Aorta (tissue), 5 donors: ENCODE results near the gene GMCL2. TPM values are rescaled to one million over a fixed set of nuclear protein-coding genes. Genes with fewer than 3 reads are reported as not detected.
A peak's percentile ranks its signal among the peaks of the same experiment; 100 is the strongest.

Experiments
- ATAC-seq: fragments of 200-7000 bp; cut with Tn5 transposase; one replicate; pipeline ENCODE4 v1.9.1; 2022; ENCODE audit warnings: moderate library complexity; ENCODE audit not compliant: low FRiP score
- DNase-seq, 2 donors: peaks; one replicate each; pipeline ENCODE4 v3.0.0-alpha.2; 2020
- H3K27ac ChIP-seq, 2 donors: one replicate each; pipeline ENCODE4 v1.5.1; 2013; ENCODE audit warnings: low read length in 2 of 2, mild to moderate bottlenecking in 2 of 2, moderate library complexity in 2 of 2, control low read depth in 1 of 2, inconsistent platforms in 1 of 2, low read depth in 1 of 2
- H3K27me3 ChIP-seq, 2 donors: one replicate each; pipeline ENCODE4 v1.6.1; 2013; ENCODE audit warnings: control low read depth in 1 of 2, low read length in 1 of 2, mild to moderate bottlenecking in 1 of 2, moderate library complexity in 1 of 2; ENCODE audit not compliant: insufficient read depth in 2 of 2, control insufficient read depth in 1 of 2
- H3K36me3 ChIP-seq, 2 donors: one replicate each; pipeline ENCODE4 v1.6.1; 2013; ENCODE audit warnings: control low read depth in 1 of 2, low read length in 1 of 2, mild to moderate bottlenecking in 1 of 2; ENCODE audit not compliant: insufficient read depth in 2 of 2, control insufficient read depth in 1 of 2
- H3K4me1 ChIP-seq, 2 donors: one replicate each; pipeline ENCODE4 v1.6.1; 2013; ENCODE audit warnings: low read length in 2 of 2, control low read depth in 1 of 2, mild to moderate bottlenecking in 1 of 2, moderate library complexity in 1 of 2; ENCODE audit not compliant: insufficient read depth in 2 of 2, control insufficient read depth in 1 of 2
- H3K4me3 ChIP-seq, 2 donors: one replicate each; pipeline ENCODE4 v1.5.1; 2013; ENCODE audit warnings: low read length in 2 of 2, control low read depth in 1 of 2, mild to moderate bottlenecking in 1 of 2
- H3K9me3 ChIP-seq: one replicate; pipeline ENCODE4 v1.6.1; 2013; ENCODE audit warnings: mild to moderate bottlenecking, low read length; ENCODE audit not compliant: control insufficient read depth
- WGBS, 2 donors: extraction: QIAGEN DNeasy Blood & Tissue Kit; methylation state at CpG; one replicate each; pipeline ENCODE4 v1.1.7; 2013; 5-methylcytosine and 5-hydroxymethylcytosine counted together
- intact Hi-C, 2 donors: fragments of 100-400 bp; cut with DNase I; formaldehyde crosslinking; loops; one replicate each; pipeline versions ENCODE4 v1.14.2 to v1.15.0; 2022
- polyA plus RNA-seq, 2 donors: library from polyadenylated mRNA; stranded (reverse); fragments of 200-250 nt; gene quantifications; one replicate each; pipeline ENCODE4 v1.2.3, GENCODE V29; 2013
- total RNA-seq, 2 donors: library from RNA; stranded (reverse); fragmentation: NEBNext Ultra II Directional; extraction: Animal tissue kit (Norgen Biotek cat#: 25700); gene quantifications; one replicate each; pipeline ENCODE4 v1.2.1, GENCODE V29; 2021
- donor health status: healthy with polysubstance abuse.
- donor health status: Bipolar disorder and iron deficiency.
- donor health status: DM: no; HTN: no; CAD: no.
- donor health status: DM: no; HTN: no; CAD: no.
- donor health status: DM: yes; HTN: yes; CAD: no.

The GMCL2 gene
- total and polyA plus RNA-seq, 4 donors = not detected

DNA sequence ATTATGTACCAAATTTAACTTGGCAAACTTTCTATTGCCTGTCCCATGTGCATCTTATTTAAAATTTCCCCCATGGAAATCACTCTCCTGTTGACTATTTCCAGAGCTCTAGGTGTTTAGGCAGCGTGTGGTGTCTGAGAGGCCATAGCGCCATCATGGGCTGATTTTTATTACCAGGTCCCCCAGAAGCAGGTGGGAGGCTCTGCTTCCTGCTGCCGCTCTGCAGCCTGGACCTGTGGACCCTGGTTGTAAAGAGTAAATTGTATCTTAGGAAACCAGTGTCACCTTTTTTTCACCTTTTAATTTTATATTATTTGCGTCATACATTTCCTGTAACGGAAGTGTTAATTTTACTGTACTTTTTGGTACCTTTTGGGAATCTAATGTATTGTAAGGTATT is 23.5 kb upstream of the GMCL2 start:
- DNase-seq (no peak), ATAC-seq (no peak)
- peaks cover 3 to 24% of the 10 kb centered on the region in 2 donors for H3K36me3 ChIP-seq
- H3K9me3 ChIP-seq = no peaks in the 10 kb centered on the region
- intact Hi-C loops = no loop called here
- 89 to 91% methylated on average over 5 of the region's 5 CpGs for WGBS, 2 donors
- H3K4me1 ChIP-seq = peaks cover 3 to 5% of the 10 kb centered on the region in 2 donors
- no peaks in the 10 kb centered on the region for H3K27me3 ChIP-seq
- no peak overlapping the region for H3K27ac ChIP-seq
- no peak overlapping the region for H3K4me3 ChIP-seq

DNA sequence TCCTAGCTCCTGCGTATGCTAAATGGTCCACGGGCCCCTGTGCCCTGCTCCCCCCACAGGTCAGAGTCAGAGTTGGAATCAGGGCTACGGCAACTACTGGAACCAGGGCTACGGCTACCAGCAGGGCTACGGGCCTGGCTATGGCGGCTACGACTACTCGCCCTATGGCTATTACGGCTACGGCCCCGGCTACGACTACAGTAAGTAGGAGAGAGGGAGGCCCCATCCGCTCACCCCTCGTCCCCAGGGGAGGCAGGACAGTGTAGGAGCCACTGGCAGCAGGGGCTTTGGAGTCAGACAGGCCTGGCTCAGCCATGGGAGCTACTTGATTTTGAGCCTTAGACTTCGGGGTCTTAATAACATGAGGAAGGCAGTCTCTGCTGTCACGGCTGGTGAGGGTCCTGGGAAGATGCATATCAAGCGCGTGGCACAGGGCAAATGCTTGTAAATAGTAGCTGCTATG is 22.9 kb upstream of the GMCL2 start:
- H3K27ac ChIP-seq = no peak overlapping the region
- intact Hi-C loops = no loop called here
- H3K4me3 ChIP-seq = no peak overlapping the region
- 88% methylated on average over 18 of the region's 18 CpGs for WGBS, 2 donors
- peaks cover 3 to 6% of the 10 kb centered on the region in 2 donors for H3K4me1 ChIP-seq
- DNase-seq (peak in 1 of 2 donors; percentile 73), ATAC-seq (no peak)
- H3K27me3 ChIP-seq = no peaks in the 10 kb centered on the region
- no peaks in the 10 kb centered on the region for H3K9me3 ChIP-seq
- peaks cover 3 to 24% of the 10 kb centered on the region in 2 donors for H3K36me3 ChIP-seq

DNA sequence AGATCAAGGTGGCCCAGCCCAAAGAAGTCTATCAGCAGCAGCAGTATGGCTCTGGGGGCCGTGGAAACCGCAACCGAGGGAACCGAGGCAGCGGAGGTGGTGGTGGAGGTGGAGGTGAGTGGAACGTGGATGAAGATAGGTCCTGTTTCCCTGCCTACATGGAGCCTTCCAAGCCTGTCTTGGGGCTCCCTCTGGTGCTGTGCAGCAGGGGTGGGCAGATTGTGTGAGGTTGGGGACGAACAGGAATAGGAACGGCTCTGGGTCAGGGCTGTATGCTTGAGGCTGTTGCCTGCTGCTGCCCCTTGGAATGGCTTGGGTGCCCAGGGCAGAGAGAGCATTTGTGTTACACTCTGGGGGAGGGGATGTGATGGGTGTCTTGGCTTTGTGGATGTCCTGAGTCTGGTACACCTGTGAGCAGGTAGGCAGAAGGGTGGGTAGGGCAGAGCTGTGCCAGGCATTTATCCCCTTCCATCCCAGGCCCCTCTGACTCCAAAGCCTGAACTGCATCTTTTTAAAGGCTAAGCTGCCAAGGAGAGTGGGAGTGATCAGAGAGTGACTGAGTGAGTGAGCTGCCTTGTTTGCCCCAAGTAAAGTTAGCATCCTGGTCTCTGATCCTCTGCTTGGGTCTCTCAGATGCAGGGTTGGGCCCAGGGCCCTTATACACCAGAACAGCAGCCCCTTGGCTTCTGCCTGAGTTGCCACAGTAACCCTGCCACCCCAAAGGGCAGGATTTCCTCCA is 22.3 kb upstream of the GMCL2 start:
- no peaks in the 10 kb centered on the region for H3K9me3 ChIP-seq
- DNase-seq (peak in 1 of 2 donors; percentile 57), ATAC-seq (no peak)
- WGBS, 2 donors = 82 to 89% methylated on average over 8 of the region's 8 CpGs
- intact Hi-C loops = loop anchor here in 1 of 2 donors (5.0 kb wide), 1 partner anchor 57 kb away; the partner anchor contains the start of gene NHP2
- no peaks in the 10 kb centered on the region for H3K27me3 ChIP-seq
- peaks cover 3 to 6% of the 10 kb centered on the region in 2 donors for H3K4me1 ChIP-seq
- H3K36me3 ChIP-seq = peaks cover 3 to 24% of the 10 kb centered on the region in 2 donors
- no peak overlapping the region for H3K27ac ChIP-seq
- no peak overlapping the region for H3K4me3 ChIP-seq

DNA sequence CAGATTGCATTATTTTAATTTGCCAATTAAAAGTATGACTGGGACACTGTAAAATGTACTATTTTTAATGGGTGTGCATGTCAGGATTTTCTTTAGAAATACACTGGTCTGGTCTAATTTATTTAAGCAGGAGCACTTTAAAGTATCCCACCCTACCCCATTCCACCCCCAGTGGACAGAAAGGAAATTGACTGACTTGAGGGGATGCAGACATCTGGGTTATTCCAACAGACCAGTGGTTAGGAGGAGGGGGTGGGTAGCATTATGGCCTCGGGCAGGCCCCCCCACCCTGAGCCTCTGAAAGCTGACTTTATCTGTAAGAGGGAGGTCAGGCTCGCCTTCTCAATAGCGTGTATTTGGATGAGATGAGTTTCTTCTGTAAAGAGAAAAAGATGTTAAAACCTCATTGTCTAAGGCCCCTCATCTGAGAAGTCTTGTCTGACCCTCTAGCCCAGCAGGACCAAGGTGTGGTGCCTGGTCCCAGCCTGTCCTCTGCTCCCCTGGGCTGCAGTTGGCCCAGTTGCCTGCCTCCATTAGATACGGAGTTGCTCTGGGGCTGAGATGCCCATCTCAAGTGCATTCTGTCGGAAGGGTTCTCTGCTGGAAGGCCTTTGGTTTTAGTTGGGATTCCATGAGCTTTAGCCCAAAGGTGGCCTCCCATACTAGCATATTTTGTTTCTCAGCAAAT is 21.5 kb upstream of the GMCL2 start:
- ATAC-seq (no peak), DNase-seq (no peak)
- peaks cover 3 to 6% of the 10 kb centered on the region in 2 donors for H3K4me1 ChIP-seq
- peaks cover 0 to 1% of the 10 kb centered on the region in 2 donors for H3K27me3 ChIP-seq
- no peaks in the 10 kb centered on the region for H3K9me3 ChIP-seq
- H3K27ac ChIP-seq = no peak overlapping the region
- WGBS, 2 donors = 66 to 68% methylated on average over 5 of the region's 5 CpGs
- intact Hi-C loops = loop anchor here in 1 of 2 donors (5.0 kb wide), 1 partner anchor 56 kb away; the partner anchor contains the start of gene NHP2
- peaks cover 3 to 22% of the 10 kb centered on the region in 2 donors for H3K36me3 ChIP-seq
- no peak overlapping the region for H3K4me3 ChIP-seq

DNA sequence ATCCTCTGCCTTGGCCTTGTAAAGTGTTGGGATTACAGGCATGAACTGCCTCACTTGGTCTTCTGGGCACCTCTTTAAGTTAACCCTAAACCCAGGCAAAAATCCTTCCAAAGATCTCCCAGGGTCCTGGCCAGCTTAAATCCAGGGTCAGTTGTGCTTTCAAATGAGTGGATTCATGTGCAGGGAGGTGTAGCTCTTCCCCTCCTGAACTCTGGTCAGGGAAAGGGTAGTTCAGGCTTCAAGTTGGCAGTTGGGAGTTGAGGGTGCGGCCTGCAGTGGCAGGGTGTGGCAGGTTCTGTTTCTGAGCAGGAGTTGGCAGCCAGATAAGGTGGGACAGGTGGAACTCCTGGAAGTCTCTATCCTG is 20.7 kb upstream of the GMCL2 start:
- ATAC-seq = no peak
- DNase-seq = peak in 1 of 2 donors; percentile 62
- Histone ChIP-seq H3K4me3 (no peak overlapping the region), H3K27me3 (peaks cover 0 to 1% of the 10 kb centered on the region in 2 donors), H3K27ac (no peak overlapping the region), H3K4me1 (peaks cover 3 to 6% of the 10 kb centered on the region in 2 donors), H3K36me3 (peaks cover 3 to 21% of the 10 kb centered on the region in 2 donors), H3K9me3 (no peaks in the 10 kb centered on the region)
- WGBS, 2 donors = 92 to 93% methylated on average over 1 of the region's 1 CpG
- intact Hi-C loops = loop anchor here in 1 of 2 donors (5.0 kb wide), 1 partner anchor 56 kb away; the partner anchor contains the start of gene NHP2

DNA sequence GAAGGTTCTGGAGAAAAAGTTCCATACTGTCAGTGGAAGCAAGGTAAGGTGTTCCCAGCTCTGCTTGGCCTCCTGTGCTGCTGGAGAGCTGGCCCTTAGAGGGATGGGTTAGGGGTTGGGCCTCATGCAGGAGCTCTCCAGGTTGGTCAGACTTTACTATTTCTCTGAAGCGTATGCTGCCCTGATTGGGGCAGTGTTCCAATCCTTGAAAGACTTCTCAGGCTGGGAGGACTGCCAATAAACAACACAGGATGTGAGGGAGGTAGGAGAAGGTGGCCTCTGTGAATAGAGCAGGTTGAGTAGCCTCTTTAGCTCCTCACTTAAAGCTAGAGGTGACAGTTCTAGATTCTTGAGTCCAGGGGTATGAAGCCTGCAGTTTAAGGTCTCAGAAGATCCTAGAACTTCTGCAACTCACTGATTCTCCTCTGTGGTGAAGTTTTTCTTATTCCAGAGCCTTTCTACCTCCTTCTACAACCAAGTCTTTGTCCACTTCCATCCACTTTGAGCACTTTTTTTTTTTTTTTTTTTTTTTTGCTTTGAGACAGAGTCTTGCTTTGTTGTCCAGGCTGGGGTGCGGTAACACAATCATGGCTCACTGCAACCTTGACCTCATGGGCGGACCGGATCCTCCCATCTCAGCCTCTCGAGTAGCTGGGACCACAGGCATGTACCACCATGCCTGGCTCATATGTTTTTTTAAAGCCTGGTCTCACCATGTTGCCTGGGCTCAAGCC is 20.2 kb upstream of the GMCL2 start:
- Histone ChIP-seq H3K4me3 (no peak overlapping the region), H3K36me3 (peaks cover 3 to 19% of the 10 kb centered on the region in 2 donors), H3K27me3 (peaks cover 0 to 1% of the 10 kb centered on the region in 2 donors), H3K27ac (no peak overlapping the region), H3K9me3 (no peaks in the 10 kb centered on the region), H3K4me1 (peaks cover 3 to 6% of the 10 kb centered on the region in 2 donors)
- DNase-seq (peak in 1 of 2 donors; percentile 48), ATAC-seq (no peak)
- intact Hi-C loops = loop anchor here in 1 of 2 donors (5.0 kb wide), 1 partner anchor 55 kb away; the partner anchor contains the start of gene NHP2
- 70 to 72% methylated on average over 5 of the region's 5 CpGs for WGBS, 2 donors

DNA sequence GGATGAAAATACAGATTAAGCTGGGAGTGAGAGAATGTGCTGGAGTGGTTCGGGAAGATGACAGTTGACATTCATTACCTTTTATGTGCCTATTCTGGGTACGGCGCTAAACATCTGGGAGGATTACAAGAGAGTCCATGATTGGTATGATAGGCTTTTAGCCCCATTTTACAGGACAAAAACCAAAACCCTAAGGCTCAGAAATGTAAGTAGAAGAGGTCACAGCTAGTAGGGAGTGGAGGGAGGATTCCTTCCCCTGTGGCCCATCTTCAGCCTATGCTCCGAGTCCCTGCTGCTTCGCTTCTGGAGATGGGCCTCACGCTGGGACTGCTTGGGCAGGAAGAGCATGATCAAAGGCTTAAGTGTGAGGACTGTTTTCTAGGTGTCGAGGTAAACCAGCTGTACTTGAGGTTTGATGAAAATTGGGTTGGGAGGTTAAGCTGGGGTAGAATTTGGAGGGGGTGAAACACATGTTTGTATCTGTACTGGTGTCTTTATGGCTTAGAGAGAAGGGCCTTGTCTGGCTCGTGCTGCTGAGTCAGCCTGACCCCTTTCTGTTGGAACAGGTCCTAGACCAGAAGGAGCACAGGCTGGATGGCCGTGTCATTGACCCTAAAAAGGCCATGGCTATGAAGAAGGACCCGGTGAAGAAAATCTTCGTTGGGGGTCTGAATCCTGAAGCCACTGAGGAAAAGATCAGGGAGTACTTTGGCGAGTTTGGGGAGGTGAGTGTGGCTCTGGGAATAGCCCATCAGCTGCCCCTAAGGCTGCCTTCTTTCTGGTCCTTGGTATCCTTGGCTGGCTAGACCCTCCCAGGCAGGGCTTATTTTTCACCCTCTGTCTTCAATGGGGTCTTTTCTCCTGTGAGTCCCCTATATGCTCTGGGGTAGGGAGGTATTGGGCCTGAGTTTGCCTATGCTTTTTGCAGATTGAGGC is 19.3 kb upstream of the GMCL2 start:
- H3K27ac ChIP-seq = no peak overlapping the region

More for the DNA sequence above, 19.3 kb upstream of the GMCL2 start:
- Histone ChIP-seq H3K27me3 (peaks cover 0 to 1% of the 10 kb centered on the region in 2 donors), H3K9me3 (no peaks in the 10 kb centered on the region), H3K4me1 (peaks cover 3 to 6% of the 10 kb centered on the region in 2 donors), H3K4me3 (peak overlapping the region in 1 of 2 donors; percentile 96), H3K36me3 (peaks cover 3 to 19% of the 10 kb centered on the region in 2 donors)
- no peak for DNase-seq
- 47 to 48% methylated on average over 12 of the region's 12 CpGs for whole genome bisulfite sequencing, 2 donors
- intact Hi-C loops = loop anchor here in 1 of 2 donors (5.0 kb wide), 1 partner anchor 54 kb away; the partner anchor contains the start of gene NHP2
- ATAC-seq = no peak
